ENCODE measurements around the gene DNAH7. TPM values are rescaled to one million over a fixed set of nuclear protein-coding genes. Genes with fewer than 3 reads are reported as not detected.

Gene DNAH7
- total and polyA plus RNA-seq, 2 experiments from 2014 or later, result 0.35 to 1.1 TPM

GRCh38 chr2:195727106-195727505, 341.5 kb downstream of the DNAH7 start:
- H3K4me1 ChIP-seq (ENCODE audit: insufficient read depth), result peaks cover 8% of the 10 kb centered on the region; the same call in 1 of the 2 replicates
- H4K20me1 ChIP-seq (replicated peaks; ENCODE audit: insufficient read depth), result no peaks in the 10 kb centered on the region
- H3K36me3 ChIP-seq (ENCODE audit: insufficient read depth), result peaks cover 13% of the 10 kb centered on the region; the same call in 1 of the 2 replicates
- H3K9me3 Mint-ChIP-seq, result no peaks in the 10 kb centered on the region
- H3K4me3 Mint-ChIP-seq, result no peak overlapping the region
- H3K79me2 ChIP-seq (replicated peaks; ENCODE audit: insufficient read depth), result no peaks in the 10 kb centered on the region
- H3K27ac ChIP-seq (ENCODE audit: low read depth), result no peak overlapping the region
- ATAC-seq, result no peak
- DNase-seq (ENCODE audit: low spot score), result no peak
- no peak overlapping the region for H3K4me3 ChIP-seq
- H3K27me3 ChIP-seq (ENCODE audit: insufficient read depth), result no peaks in the 10 kb centered on the region
- no peak overlapping the region for H2AFZ ChIP-seq
- H3K4me2 ChIP-seq, result no peak overlapping the region
- no peaks in the 10 kb centered on the region for H3K9me2 ChIP-seq (ENCODE audit: insufficient read depth)
- H3F3A ChIP-seq (replicated peaks; ENCODE audit: low read depth), result no peaks in the 10 kb centered on the region
- peaks cover 20% of the 10 kb centered on the region for H3K4me1 Mint-ChIP-seq
- H3K27ac Mint-ChIP-seq, result no peak overlapping the region
- peaks cover 28% of the 10 kb centered on the region for H3K36me3 Mint-ChIP-seq (ENCODE audit: low read depth)
- no peak for TF ChIP-seq EZH2 (IDR thresholded peaks at IDR 0.05; ENCODE audit: low read depth, unreplicated experiment)
- TF ChIP-seq EZH2phosphoT487 (IDR thresholded peaks at IDR 0.05; ENCODE audit: unreplicated experiment), result no peak
- no peak for TF ChIP-seq CTCF (conservative IDR thresholded peaks at IDR 0.05; ENCODE audit: low read depth in 2 of 2)
- no peak for TF ChIP-seq ZNF331 (CRISPR knock-in tag; IDR thresholded peaks at IDR 0.05; ENCODE audit: low read depth)
- TF ChIP-seq CREB1 (CRISPR knock-in tag; IDR thresholded peaks at IDR 0.05; ENCODE audit: low read depth), result no peak
- TF ChIP-seq JUNB (IDR thresholded peaks at IDR 0.05; ENCODE audit: unreplicated experiment), result no peak
- no peak for TF ChIP-seq ZNF462 (CRISPR knock-in tag; IDR thresholded peaks at IDR 0.05)
- TF ChIP-seq ETS1 (IDR thresholded peaks at IDR 0.05), result no peak
- TF ChIP-seq REST (IDR thresholded peaks at IDR 0.05; ENCODE audit: unreplicated experiment), result no peak
- TF ChIP-seq POLR2AphosphoS5 (IDR thresholded peaks at IDR 0.05; ENCODE audit: low read depth), result no peak
- TF ChIP-seq NANOG (IDR thresholded peaks at IDR 0.05; ENCODE audit: borderline replicate concordance), result no peak
- peaks cover 2% of the 10 kb centered on the region for H3K27me3 Mint-ChIP-seq (ENCODE audit: insufficient read depth, low read depth, poor library complexity)
